K562 (cell line): Measurements from ENCODE around the gene ZBP1. TPM values are rescaled to one million over a fixed set of nuclear protein-coding genes. Genes with fewer than 3 reads are reported as not detected.

Source experiments
- polyA plus RNA-seq, 8 experiments: library from polyadenylated mRNA; depleted of rRNA in 4 of 8; stranded (reverse) in 5 of 8; unstranded in 3 of 8; fragments of >200 nt; fragmentation: Nextera tagmentation in 2 of 8; fragmentation: Illumina TruSeq in 1 of 8; extraction: Ambion mirVana in 2 of 8; extraction: Trizol in 1 of 8; gene quantifications; 2 replicates each; pipeline versions ENCODE4 v1.2.1 to v1.2.3, GENCODE V29; 2011 to 2014; ENCODE audit warnings: inconsistent platforms in 1 of 8, missing spikeins in 1 of 8
- total RNA-seq, 7 experiments: library from RNA; depleted of rRNA in 6 of 7; stranded (reverse); fragments of >200 nt in 6 of 7; fragmentation: Illumina TruSeq in 2 of 7; extraction: Trizol in 2 of 7; gene quantifications; 2 replicates each; pipeline versions ENCODE4 v1.2.1 to v1.2.3, GENCODE V29; 2011 to 2021; ENCODE audit warnings: low replicate concordance in 1 of 7

ZBP1 gene
- total and polyA plus RNA-seq, 9 of the 15 experiments (the other 6 are each of a cell fraction or from before 2014, with no cell fraction given): not detected

Other genes starting within 250 kb of the ZBP1 start
- gene RBM38, start 229.0 kb downstream of the ZBP1 start, total RNA-seq (2014; rRNA removed): 63.6 and 74.0 TPM in 2 replicates
- gene RBM38, start 229.0 kb downstream of the ZBP1 start, total RNA-seq (2014; rRNA removed; fragmentation: Illumina TruSeq; extraction: Trizol): 10.9 and 12.3 TPM in 2 replicates
- 33.9 and 36.1 TPM in 2 replicates for gene RBM38, start 229.0 kb downstream of the ZBP1 start, total RNA-seq (2015; rRNA removed; fragmentation: Illumina TruSeq; extraction: Trizol)
- gene RBM38, start 229.0 kb downstream of the ZBP1 start, total RNA-seq (2021): 82.4 and 83.4 TPM in 2 replicates
- 31.9 and 33.2 TPM in 2 replicates for gene RBM38, start 229.0 kb downstream of the ZBP1 start, polyA plus RNA-seq (2011; rRNA removed)
- 22.5 and 55.0 TPM in 2 replicates for gene RBM38, start 229.0 kb downstream of the ZBP1 start, polyA plus RNA-seq (2014; fragmentation: Illumina TruSeq; extraction: Trizol)
- gene RBM38, start 229.0 kb downstream of the ZBP1 start, polyA plus RNA-seq (2014; fragmentation: Nextera tagmentation; extraction: Ambion mirVana): under 1 TPM; 0.28 to 0.39 TPM
- 79.6 and 84.1 TPM in 2 replicates for gene RBM38, start 229.0 kb downstream of the ZBP1 start, polyA plus RNA-seq (2014; rRNA removed)
- gene CTCFL, start 95.3 kb downstream of the ZBP1 start, total RNA-seq (2014; rRNA removed): 120 and 126 TPM in 2 replicates
- gene CTCFL, start 95.3 kb downstream of the ZBP1 start, total RNA-seq (2014; rRNA removed; fragmentation: Illumina TruSeq; extraction: Trizol): 111 and 112 TPM in 2 replicates
- 80.9 and 89.1 TPM in 2 replicates for gene CTCFL, start 95.3 kb downstream of the ZBP1 start, total RNA-seq (2015; rRNA removed; fragmentation: Illumina TruSeq; extraction: Trizol)
- gene CTCFL, start 95.3 kb downstream of the ZBP1 start, total RNA-seq (2021): 122 and 124 TPM in 2 replicates
- 188 and 206 TPM in 2 replicates for gene CTCFL, start 95.3 kb downstream of the ZBP1 start, polyA plus RNA-seq (2011; rRNA removed)
- gene CTCFL, start 95.3 kb downstream of the ZBP1 start, polyA plus RNA-seq (2014; fragmentation: Illumina TruSeq; extraction: Trizol): 137 and 177 TPM in 2 replicates
- gene CTCFL, start 95.3 kb downstream of the ZBP1 start, polyA plus RNA-seq (2014; fragmentation: Nextera tagmentation; extraction: Ambion mirVana): 10 to 100 TPM; 42.4 to 62.7 TPM
- 100 and 122 TPM in 2 replicates for gene CTCFL, start 95.3 kb downstream of the ZBP1 start, polyA plus RNA-seq (2014; rRNA removed)
- 0.05 and 0.16 TPM in 2 replicates for gene PCK1, start 59.3 kb downstream of the ZBP1 start, total RNA-seq (2014; rRNA removed)
- gene PCK1, start 59.3 kb downstream of the ZBP1 start, total RNA-seq (2014; rRNA removed; fragmentation: Illumina TruSeq; extraction: Trizol): 0.13 and 0.18 TPM in 2 replicates
- 0.29 and 0.30 TPM in 2 replicates for gene PCK1, start 59.3 kb downstream of the ZBP1 start, total RNA-seq (2015; rRNA removed; fragmentation: Illumina TruSeq; extraction: Trizol)
- gene PCK1, start 59.3 kb downstream of the ZBP1 start, total RNA-seq (2021): 0.54 and 0.73 TPM in 2 replicates
- gene PCK1, start 59.3 kb downstream of the ZBP1 start, polyA plus RNA-seq (2011; rRNA removed): 0.09 and 0.15 TPM in 2 replicates
- 0.12 and 0.14 TPM in 2 replicates for gene PCK1, start 59.3 kb downstream of the ZBP1 start, polyA plus RNA-seq (2014; fragmentation: Illumina TruSeq; extraction: Trizol)
- under 1 TPM; 0.10 to 0.15 TPM for gene PCK1, start 59.3 kb downstream of the ZBP1 start, polyA plus RNA-seq (2014; fragmentation: Nextera tagmentation; extraction: Ambion mirVana)
- gene PCK1, start 59.3 kb downstream of the ZBP1 start, polyA plus RNA-seq (2014; rRNA removed): 0.12 and 0.46 TPM in 2 replicates
- not detected in 2 replicates for gene PMEPA1, start 89.6 kb upstream of the ZBP1 start, total RNA-seq (2014; rRNA removed)
- not detected in 2 replicates for gene PMEPA1, start 89.6 kb upstream of the ZBP1 start, total RNA-seq (2014; rRNA removed; fragmentation: Illumina TruSeq; extraction: Trizol)
- gene PMEPA1, start 89.6 kb upstream of the ZBP1 start, total RNA-seq (2015; rRNA removed; fragmentation: Illumina TruSeq; extraction: Trizol): not detected in 2 replicates
- 0.16 and 0.20 TPM in 2 replicates for gene PMEPA1, start 89.6 kb upstream of the ZBP1 start, total RNA-seq (2021)
- not detected in 2 replicates for gene PMEPA1, start 89.6 kb upstream of the ZBP1 start, polyA plus RNA-seq (2011; rRNA removed)
- not detected in 2 replicates for gene PMEPA1, start 89.6 kb upstream of the ZBP1 start, polyA plus RNA-seq (2014; fragmentation: Illumina TruSeq; extraction: Trizol)
- not detected for gene PMEPA1, start 89.6 kb upstream of the ZBP1 start, polyA plus RNA-seq (2014; fragmentation: Nextera tagmentation; extraction: Ambion mirVana)
- gene PMEPA1, start 89.6 kb upstream of the ZBP1 start, polyA plus RNA-seq (2014; rRNA removed): not detected in 2 replicates